GM12878 (cell line): ENCODE results near the gene KLHDC9. TPM values are rescaled to one million over a fixed set of nuclear protein-coding genes. Genes with fewer than 3 reads are reported as not detected.

Experiments used
- BHLHE40 ChIP-seq, 2 experiments: fragments of 450-650 bp in 1 of 2; IDR thresholded peaks; 2 replicates each; pipeline ENCODE4 v1.6.1; 2011 to 2017; ENCODE audit warnings: low read depth in 2 of 2, borderline replicate concordance in 1 of 2, improper control_type of control experiment in 1 of 2, low read length in 1 of 2, mild to moderate bottlenecking in 1 of 2
- CBX3 ChIP-seq: fragments of 200-600 bp; sonication (generic); IDR thresholded peaks from 2 replicates; pipeline ENCODE4 v1.6.1; 2016; ENCODE audit warnings: low read depth, borderline replicate concordance
- ESRRA ChIP-seq: IDR thresholded peaks from 2 replicates; pipeline ENCODE4 v1.6.1; 2012; ENCODE audit warnings: mild to moderate bottlenecking, low read length, improper control_type of control experiment
- GATAD2B ChIP-seq: fragments of 450-650 bp; conservative IDR thresholded peaks from 2 replicates; pipeline ENCODE4 v1.6.1; 2017; ENCODE audit warnings: low read depth, mild to moderate bottlenecking, moderate library complexity
- IRF4 ChIP-seq: IDR thresholded peaks from 2 replicates; pipeline ENCODE4 v1.6.1; 2011; ENCODE audit warnings: low read depth, low read length
- MEF2A ChIP-seq: IDR thresholded peaks from 2 replicates; pipeline ENCODE4 v1.6.1; 2011; ENCODE audit warnings: low read depth, mild to moderate bottlenecking, low read length, moderate library complexity; ENCODE audit not compliant: insufficient read depth
- MEF2B ChIP-seq: fragments of 450-650 bp; IDR thresholded peaks from 2 replicates; pipeline ENCODE4 v1.6.1; 2018; ENCODE audit warnings: mild to moderate bottlenecking, moderate library complexity; ENCODE audit not compliant: partially characterized antibody, poor library complexity, severe bottlenecking
- NFYB ChIP-seq: IDR thresholded peaks from 2 replicates; pipeline ENCODE4 v1.6.1; 2011; ENCODE audit warnings: low read depth, mild to moderate bottlenecking, low read length, improper control_type of control experiment, moderate library complexity; ENCODE audit not compliant: insufficient read depth
- PBX3 ChIP-seq: IDR thresholded peaks from 2 replicates; pipeline ENCODE4 v1.6.1; 2011; ENCODE audit warnings: mild to moderate bottlenecking, low read depth, low read length, moderate library complexity; ENCODE audit not compliant: insufficient replicate concordance
- PKNOX1 ChIP-seq: fragments of 450-650 bp; IDR thresholded peaks from 2 replicates; pipeline ENCODE4 v1.6.1; 2016; ENCODE audit warnings: mild to moderate bottlenecking
- POLR2AphosphoS2 ChIP-seq: IDR thresholded peaks from 2 replicates; pipeline ENCODE4 v1.6.1; 2011; ENCODE audit warnings: low read depth, mild to moderate bottlenecking, low read length, improper control_type of control experiment, moderate library complexity
- SIN3A ChIP-seq: IDR thresholded peaks from 2 replicates; pipeline ENCODE4 v1.6.1; 2012; ENCODE audit warnings: low read depth, low read length, improper control_type of control experiment
- YBX1 ChIP-seq: fragments of 450-650 bp; IDR thresholded peaks from 2 replicates; pipeline ENCODE4 v1.6.1; 2016; ENCODE audit warnings: antibody characterized with exemption
- ZBTB40 ChIP-seq: fragments of 450-650 bp; IDR thresholded peaks from 2 replicates; pipeline ENCODE4 v1.6.1; 2016; ENCODE audit warnings: mild to moderate bottlenecking, moderate library complexity, borderline replicate concordance
- ZNF274 ChIP-seq: IDR thresholded peaks from one replicate; pipeline ENCODE4 v1.8.0; 2011; ENCODE audit not compliant: insufficient read length, insufficient read depth
- polyA plus RNA-seq, 11 experiments: library from polyadenylated mRNA; depleted of rRNA in 4 of 11; unstranded in 6 of 11; stranded (reverse) in 5 of 11; fragments of >200 nt; fragmentation: Nextera tagmentation in 4 of 11; fragmentation: Illumina TruSeq in 1 of 11; extraction: Ambion mirVana in 4 of 11; extraction: Trizol in 1 of 11; gene quantifications; 1 replicate in 1 of 11; 2 replicates in 10 of 11; pipeline versions ENCODE4 v1.2.1 to v1.2.3, GENCODE V29; 2011 to 2016; ENCODE audit warnings: inconsistent platforms in 2 of 11, missing spikeins in 2 of 11, low read depth in 1 of 11
- total RNA-seq, 4 experiments: library from RNA; depleted of rRNA in 3 of 4; stranded (reverse); fragments of >200 nt in 3 of 4; fragmentation: Illumina TruSeq in 1 of 4; extraction: Trizol in 1 of 4; gene quantifications; 2 replicates each; pipeline versions ENCODE4 v1.2.1 to v1.2.3, GENCODE V29; 2013 to 2021
- TF ChIP-seq, protein P1 (sequence below): fragments of 150-350 bp; IDR thresholded peaks from 2 replicates; pipeline ENCODE4 v1.6.1; 2014; ENCODE audit warnings: mild to moderate bottlenecking, low read depth, low read length
- TF ChIP-seq, protein P2 (sequence below): IDR thresholded peaks from 2 replicates; pipeline ENCODE4 v1.6.1; 2012; ENCODE audit warnings: mild to moderate bottlenecking, low read depth, low read length

KLHDC9 gene
- total and polyA plus RNA-seq, 10 of the 15 experiments (the other 5 are each of a cell fraction or from before 2014, with no cell fraction given): 0.66 to 4.9 (median 2.6) TPM

- TF ChIP-seq ZBTB40 (peak; percentile 93), POLR2AphosphoS2 (0 out of 2 replicates have a peak, but pooled peaks have one; percentile 40), GATAD2B (peak; percentile 75; the same call in 1 of the 2 replicates), MEF2B (peak; percentile 67), NFYB (peak; percentile 43; the same call in 1 of the 2 replicates), ESRRA (no peak), MEF2A (peak; percentile 57; the same call in 1 of the 2 replicates), PKNOX1 (peak; percentile 80), PBX3 (peak; percentile 33), IRF4 (0 out of 2 replicates have a peak, but pooled peaks have one; percentile 32), SIN3A (no peak; the same call in 1 of the 2 replicates), BHLHE40 (IDR thresholded peaks at IDR 0.05; ENCODE audit: borderline replicate concordance in 1 of 2, low read depth in 2 of 2, low read length in 1 of 2) (peak; percentile 73 to 86), ZNF274 (no peak), CBX3 (no peak), YBX1 (no peak)
- TF ChIP-seq, protein P1, sequence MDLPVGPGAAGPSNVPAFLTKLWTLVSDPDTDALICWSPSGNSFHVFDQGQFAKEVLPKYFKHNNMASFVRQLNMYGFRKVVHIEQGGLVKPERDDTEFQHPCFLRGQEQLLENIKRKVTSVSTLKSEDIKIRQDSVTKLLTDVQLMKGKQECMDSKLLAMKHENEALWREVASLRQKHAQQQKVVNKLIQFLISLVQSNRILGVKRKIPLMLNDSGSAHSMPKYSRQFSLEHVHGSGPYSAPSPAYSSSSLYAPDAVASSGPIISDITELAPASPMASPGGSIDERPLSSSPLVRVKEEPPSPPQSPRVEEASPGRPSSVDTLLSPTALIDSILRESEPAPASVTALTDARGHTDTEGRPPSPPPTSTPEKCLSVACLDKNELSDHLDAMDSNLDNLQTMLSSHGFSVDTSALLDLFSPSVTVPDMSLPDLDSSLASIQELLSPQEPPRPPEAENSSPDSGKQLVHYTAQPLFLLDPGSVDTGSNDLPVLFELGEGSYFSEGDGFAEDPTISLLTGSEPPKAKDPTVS: no peak
- TF ChIP-seq, protein P2, sequence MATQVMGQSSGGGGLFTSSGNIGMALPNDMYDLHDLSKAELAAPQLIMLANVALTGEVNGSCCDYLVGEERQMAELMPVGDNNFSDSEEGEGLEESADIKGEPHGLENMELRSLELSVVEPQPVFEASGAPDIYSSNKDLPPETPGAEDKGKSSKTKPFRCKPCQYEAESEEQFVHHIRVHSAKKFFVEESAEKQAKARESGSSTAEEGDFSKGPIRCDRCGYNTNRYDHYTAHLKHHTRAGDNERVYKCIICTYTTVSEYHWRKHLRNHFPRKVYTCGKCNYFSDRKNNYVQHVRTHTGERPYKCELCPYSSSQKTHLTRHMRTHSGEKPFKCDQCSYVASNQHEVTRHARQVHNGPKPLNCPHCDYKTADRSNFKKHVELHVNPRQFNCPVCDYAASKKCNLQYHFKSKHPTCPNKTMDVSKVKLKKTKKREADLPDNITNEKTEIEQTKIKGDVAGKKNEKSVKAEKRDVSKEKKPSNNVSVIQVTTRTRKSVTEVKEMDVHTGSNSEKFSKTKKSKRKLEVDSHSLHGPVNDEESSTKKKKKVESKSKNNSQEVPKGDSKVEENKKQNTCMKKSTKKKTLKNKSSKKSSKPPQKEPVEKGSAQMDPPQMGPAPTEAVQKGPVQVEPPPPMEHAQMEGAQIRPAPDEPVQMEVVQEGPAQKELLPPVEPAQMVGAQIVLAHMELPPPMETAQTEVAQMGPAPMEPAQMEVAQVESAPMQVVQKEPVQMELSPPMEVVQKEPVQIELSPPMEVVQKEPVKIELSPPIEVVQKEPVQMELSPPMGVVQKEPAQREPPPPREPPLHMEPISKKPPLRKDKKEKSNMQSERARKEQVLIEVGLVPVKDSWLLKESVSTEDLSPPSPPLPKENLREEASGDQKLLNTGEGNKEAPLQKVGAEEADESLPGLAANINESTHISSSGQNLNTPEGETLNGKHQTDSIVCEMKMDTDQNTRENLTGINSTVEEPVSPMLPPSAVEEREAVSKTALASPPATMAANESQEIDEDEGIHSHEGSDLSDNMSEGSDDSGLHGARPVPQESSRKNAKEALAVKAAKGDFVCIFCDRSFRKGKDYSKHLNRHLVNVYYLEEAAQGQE: no peak
Observed at GRCh38 chr1:161069731-161070270, 28.4 kb upstream of the KLHDC9 start, which contains the start of gene ARHGAP30 (continued).
